GM12872 (cell line): ENCODE results near the gene TUBGCP6.

ENCODE experiments used
- TF ChIP-seq, protein P1 (sequence below): IDR thresholded peaks from 3 replicates; pipeline ENCODE4 v1.5.1; 2011; ENCODE audit warnings: low read depth, mild to moderate bottlenecking, low read length, moderate library complexity; ENCODE audit not compliant: insufficient read depth

Gene TUBGCP6

DNA sequence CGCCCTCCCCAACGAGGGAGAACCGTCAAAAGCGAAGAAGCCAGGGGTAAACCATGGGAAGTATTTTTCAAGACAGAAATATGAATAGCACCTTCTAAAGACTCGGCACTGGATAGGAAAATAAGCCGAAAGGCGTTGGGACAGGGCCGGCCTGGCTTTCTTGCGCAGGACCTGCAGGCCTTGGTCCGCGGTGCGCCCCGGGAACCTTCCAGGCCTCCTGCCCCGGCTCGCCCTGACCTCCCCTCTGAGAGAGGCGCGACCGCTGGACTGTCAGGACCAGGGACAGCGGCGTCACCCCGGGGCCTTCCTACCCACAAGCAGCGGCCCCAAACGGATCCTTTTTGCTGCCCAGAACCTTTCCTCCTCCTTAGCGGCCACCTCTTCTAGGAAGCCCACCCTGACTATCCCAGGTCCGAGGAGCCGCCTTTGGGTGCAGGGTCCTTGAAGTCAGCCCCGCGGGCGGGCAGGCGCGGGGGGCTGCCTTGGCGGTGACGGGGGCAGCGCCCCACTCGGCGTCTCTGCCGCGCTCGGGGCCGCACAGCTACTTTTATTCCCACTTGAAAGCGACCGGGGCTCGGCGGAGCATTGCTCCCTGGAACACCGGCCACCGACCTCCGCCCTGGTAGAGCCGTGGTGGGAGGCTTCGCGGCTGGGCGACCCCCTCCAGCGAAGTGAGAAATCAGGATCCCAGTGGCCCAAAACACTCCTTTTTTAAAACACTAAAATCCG lies 26.0 kb upstream of the TUBGCP6 start:
- TF ChIP-seq, protein P1, sequence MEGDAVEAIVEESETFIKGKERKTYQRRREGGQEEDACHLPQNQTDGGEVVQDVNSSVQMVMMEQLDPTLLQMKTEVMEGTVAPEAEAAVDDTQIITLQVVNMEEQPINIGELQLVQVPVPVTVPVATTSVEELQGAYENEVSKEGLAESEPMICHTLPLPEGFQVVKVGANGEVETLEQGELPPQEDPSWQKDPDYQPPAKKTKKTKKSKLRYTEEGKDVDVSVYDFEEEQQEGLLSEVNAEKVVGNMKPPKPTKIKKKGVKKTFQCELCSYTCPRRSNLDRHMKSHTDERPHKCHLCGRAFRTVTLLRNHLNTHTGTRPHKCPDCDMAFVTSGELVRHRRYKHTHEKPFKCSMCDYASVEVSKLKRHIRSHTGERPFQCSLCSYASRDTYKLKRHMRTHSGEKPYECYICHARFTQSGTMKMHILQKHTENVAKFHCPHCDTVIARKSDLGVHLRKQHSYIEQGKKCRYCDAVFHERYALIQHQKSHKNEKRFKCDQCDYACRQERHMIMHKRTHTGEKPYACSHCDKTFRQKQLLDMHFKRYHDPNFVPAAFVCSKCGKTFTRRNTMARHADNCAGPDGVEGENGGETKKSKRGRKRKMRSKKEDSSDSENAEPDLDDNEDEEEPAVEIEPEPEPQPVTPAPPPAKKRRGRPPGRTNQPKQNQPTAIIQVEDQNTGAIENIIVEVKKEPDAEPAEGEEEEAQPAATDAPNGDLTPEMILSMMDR, result no peak

DNA sequence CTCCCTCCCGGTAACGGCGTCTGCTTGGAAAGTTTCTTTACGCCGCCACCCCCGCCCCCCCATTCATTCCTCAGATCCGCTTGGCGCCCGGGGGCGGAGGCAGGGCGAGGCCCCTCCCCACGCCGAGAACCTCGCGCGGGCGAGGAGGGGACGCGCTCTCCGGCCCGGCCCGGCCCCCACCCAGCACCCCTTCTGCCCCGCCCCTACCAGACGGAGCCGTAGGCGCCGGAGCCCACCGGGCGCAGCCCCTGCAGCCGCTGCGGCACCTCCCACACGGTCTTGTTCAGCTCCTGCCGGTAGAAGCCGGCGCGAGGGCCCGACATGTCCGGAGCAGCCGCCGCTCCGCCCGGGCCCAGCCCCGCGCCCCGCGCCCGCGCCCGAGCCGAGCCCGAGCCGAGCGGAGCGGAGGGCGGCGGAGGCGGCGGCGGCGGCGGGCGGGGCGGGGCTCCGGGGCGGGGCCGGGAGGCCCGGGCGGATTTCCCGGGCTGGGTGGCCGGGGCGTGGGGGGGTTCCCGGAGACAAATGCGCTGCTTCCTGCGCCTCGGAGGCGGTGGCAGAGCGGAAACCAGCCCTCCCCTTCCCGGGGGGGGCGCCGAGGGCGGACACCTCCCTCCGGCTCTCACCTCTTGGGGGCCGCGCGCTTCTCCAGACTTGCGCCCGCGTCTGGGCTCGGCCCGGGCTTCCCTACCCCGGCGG lies 25.3 kb upstream of the TUBGCP6 start, which contains the start of gene MAPK11:
MAPK11 (minus strand) TSS at position 411 of the 696 bp plus-strand sequence; CDS start at position 323, 88 bp downstream.
- TF ChIP-seq, protein P1, result no peak

DNA sequence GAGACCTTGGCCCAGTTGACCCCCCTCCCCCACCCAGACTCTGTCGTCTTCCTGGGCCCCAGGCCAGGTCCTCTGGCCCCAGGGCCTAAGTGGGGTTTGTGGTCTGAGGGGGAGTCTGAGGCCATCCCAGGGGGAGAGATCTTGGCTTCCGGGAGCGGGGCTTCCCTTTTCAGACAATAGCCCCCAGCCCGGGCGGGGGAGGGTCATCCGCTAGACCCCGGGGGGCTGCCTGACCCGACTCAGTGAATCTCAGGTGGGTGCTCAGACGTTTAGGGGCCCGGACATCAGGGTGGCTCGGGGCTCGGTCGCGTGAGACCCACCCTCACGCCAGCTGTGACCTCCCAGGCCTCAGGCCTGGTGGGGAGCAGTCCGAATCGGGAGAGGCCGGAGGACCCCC lies 24.7 kb upstream of the TUBGCP6 start:
- TF ChIP-seq, protein P1, result no peak

- TF ChIP-seq, protein P1, result no peak
Measured at GRCh38 chr22:50268655-50269113, 23.9 kb upstream of the TUBGCP6 start.

DNA sequence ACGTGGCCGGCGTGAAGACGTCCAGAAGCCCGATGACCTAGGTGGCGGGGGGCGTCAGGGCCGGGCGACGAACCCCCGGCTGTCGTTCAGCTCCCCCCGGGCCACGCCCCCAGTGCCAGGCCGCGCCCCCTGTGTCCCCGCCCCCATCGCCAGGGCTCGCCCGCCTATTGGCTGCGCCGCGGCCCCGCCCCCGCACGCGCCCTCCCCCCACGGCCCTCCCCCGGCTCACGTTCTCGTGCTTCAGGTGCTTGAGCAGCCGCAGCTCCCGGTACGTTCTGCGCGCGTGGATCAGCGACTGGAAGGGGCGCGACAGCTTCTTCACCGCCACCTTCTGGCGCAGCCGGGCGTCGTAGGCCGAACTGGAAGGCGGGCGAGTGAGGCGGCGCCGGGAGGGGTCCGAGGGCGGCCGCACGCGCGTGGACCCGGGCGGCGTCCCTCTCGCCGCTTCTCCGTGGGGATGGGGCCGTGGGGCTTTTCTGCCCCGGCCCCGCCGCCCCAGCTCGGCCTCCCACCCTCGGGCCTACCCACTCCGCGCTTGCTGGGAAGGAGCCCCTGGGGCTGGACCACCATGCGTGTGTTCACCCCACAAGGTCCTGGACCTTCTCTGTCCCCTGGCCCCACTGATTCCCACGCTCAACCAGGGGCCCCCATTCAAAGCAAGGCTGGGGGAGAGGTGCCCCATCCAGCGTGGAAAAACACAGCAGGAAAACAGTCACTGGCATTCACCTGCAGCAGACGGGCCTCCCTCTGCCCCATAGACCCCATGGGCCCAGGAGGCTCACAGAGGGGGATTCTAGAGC lies 23.0 kb upstream of the TUBGCP6 start:
- TF ChIP-seq, protein P1, result peak; percentile 32; the same call in 2 of the 3 replicates

DNA sequence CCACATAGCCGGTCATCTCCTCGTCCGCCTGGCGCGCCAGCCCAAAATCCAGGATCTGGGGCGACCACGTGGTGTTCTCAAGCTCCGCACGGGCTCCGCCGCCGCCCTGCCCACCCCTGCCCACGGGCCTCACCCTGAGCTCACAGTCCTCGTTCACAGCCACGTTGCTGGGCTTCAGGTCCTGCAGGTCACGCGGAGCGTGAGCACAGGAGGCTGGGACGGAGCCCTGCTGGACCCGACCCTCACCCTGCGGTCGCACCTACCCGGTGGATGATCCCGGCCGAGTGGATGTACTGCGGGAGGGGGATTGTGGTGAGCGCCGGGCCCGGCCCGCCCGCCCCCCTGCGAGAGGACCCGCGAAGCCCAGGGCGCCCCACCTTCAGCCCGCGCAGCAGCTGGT lies 22.2 kb upstream of the TUBGCP6 start:
- TF ChIP-seq, protein P1, result no peak
